Measurements from ENCODE around the gene MIEF2. TPM values are rescaled to one million over a fixed set of nuclear protein-coding genes. Genes with fewer than 3 reads are reported as not detected.
"Not testable (repeated sequence)": the region's sequence is repeated elsewhere in the genome, so short reads cannot be mapped to it uniquely, and the experiment has no call there.

The MIEF2 gene, protein sequence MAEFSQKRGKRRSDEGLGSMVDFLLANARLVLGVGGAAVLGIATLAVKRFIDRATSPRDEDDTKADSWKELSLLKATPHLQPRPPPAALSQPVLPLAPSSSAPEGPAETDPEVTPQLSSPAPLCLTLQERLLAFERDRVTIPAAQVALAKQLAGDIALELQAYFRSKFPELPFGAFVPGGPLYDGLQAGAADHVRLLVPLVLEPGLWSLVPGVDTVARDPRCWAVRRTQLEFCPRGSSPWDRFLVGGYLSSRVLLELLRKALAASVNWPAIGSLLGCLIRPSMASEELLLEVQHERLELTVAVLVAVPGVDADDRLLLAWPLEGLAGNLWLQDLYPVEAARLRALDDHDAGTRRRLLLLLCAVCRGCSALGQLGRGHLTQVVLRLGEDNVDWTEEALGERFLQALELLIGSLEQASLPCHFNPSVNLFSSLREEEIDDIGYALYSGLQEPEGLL
- 4.4 TPM for polyA plus RNA-seq (2013, experiment 1 of 2)
- 4.6 TPM for polyA plus RNA-seq (2013, experiment 2 of 2)

DNA sequence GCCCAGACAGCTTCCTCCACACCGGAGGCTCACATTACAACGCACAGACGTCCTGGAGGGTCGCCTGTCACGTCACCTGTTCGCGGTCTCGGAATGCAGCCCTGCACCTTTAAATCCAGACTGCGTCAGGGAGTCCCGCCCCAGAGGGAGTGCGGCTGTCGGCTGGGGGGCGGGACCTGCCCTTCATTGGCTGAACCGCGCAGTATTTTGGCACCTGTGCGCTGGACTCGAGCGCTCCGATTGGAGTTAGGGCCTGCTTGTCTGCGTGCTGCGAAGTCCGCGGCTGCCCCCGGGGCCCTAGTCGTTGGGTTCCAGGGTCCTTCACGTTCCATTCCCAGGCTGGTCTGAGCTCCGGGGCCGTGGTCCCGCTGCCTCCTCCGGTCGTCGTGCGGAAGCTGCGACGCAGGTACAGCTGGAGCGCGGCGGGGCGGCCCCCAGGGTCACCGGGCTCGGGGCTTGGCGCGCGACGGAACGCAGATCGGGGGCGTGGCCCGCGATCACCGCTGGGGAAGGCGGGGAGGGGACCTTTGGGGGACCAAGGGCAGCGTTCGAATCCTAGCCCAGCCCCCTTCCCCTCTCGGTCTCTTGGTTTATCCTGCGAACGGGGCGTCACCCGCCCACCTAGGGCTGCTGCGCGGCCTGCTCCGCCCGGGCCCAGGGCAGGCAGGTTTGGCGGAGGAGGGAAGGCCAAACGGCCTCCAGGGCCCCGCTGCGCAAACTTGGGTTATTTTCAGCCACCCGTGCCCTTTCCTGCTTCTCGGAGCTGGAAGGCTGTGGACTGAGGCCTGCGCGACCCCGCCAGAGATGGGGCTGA, at the start of gene MIEF2:
TSS of gene MIEF2 (plus strand) at position 331 of the 814 bp plus-strand sequence. CDS start 2,059 bp downstream, outside the sequence.
- Histone ChIP-seq H4K8ac (ENCODE audit: low read depth, low read length) (peak within 1 kb of the TSS; percentile 89), H3K18ac (ENCODE audit: low read length) (peak within 1 kb of the TSS; percentile 100), H2AK5ac (ENCODE audit: low read depth, low read length) (peak within 1 kb of the TSS; percentile 88), H3K27ac (replicated peaks; ENCODE audit: low read length) (peak within 1 kb of the TSS; percentile 99), H4K91ac (ENCODE audit: low read depth, low read length, poor library complexity) (no peak within 1 kb of the TSS), H2AFZ (ENCODE audit: low read length) (peak within 1 kb of the TSS; percentile 98), H3K79me1 (ENCODE audit: low read depth, low read length) (peaks cover 17% of the 10 kb centered on the region), H2BK5ac (ENCODE audit: low read length) (peak within 1 kb of the TSS; percentile 98), H3K9ac (ENCODE audit: low read depth, low read length, poor library complexity) (peak within 1 kb of the TSS; percentile 92), H3K4me3 (ENCODE audit: low read length in 2 of 2) (peak within 1 kb of the TSS; percentile 83 to 93), H3K4me1 (ENCODE audit: control insufficient read depth in 2 of 2, insufficient read depth in 1 of 2, low read depth in 1 of 2, low read length in 2 of 2) (peaks cover 12 to 21% of the 10 kb centered on the region in 2 donors), H3K36me3 (replicated peaks in 1 of 2; ENCODE audit: control insufficient read depth in 2 of 2, insufficient read depth in 2 of 2, low read length in 2 of 2) (peaks cover 27 to 41% of the 10 kb centered on the region in 2 donors), H3K27me3 (ENCODE audit: control insufficient read depth in 3 of 3, insufficient read depth in 3 of 3, low read depth in 1 of 3, low read length in 3 of 3) (peaks cover 0 to 2% (median 0%) of the 10 kb centered on the region in 3 experiments), H3K14ac (ENCODE audit: low read length) (peak within 1 kb of the TSS; percentile 97), H2BK15ac (ENCODE audit: low read length) (peak within 1 kb of the TSS; percentile 99), H2BK12ac (ENCODE audit: low read length) (peak within 1 kb of the TSS; percentile 90), H3K23ac (ENCODE audit: low read depth, low read length, poor library complexity) (peak within 1 kb of the TSS; percentile 99), H3K4ac (ENCODE audit: low read length) (no peak within 1 kb of the TSS), H3K4me2 (ENCODE audit: insufficient read depth, low read length, poor library complexity, severe bottlenecking) (peak within 1 kb of the TSS; percentile 87), H2BK120ac (ENCODE audit: low read depth, low read length) (peak within 1 kb of the TSS; percentile 72), H3K9me3 (replicated peaks in 1 of 2; ENCODE audit: control insufficient read depth in 2 of 2, insufficient read depth in 1 of 2, low read depth in 1 of 2, low read length in 2 of 2) (no peaks in the 10 kb centered on the region)
- WGBS, 2 donors (ENCODE audit: extremely low coverage in 2 of 2, insufficient read length in 2 of 2, insufficient replicate concordance in 1 of 2) = no CpG with 5 or more reads among the region's 72 CpGs
- DNase-seq (ENCODE audit: low spot score) = peak; percentile 91

DNA sequence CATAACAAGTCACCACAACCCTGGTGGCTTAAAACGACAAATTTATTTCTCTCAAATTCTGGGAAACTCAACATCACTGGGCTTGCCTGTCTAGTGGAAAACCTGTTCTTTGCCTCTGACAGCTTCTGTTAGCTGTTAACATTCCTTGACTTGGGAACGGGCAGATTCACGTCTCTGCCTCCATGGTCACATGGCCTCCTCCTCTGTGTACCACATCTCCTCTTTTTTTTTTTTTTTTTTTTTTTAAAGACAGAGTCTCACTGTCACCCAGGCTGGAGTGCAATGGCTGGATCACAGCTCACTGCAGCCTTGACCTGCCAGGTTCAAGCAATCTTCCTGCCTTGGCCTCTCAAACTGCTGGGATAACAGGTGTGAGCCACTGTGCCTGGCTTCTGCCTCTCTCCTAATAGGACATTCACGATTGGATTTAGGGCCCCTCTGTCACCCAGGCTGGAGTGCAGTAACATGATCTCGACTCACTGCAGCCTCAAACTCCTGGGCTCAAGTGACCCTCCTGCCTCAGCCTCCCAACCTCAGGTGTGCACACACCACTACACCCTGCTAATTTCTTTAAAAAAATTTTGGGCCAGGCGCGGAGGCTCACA, 46.7 kb upstream of the MIEF2 start:
- no peak overlapping the region for H3K27ac ChIP-seq (replicated peaks; ENCODE audit: low read length)
- H3K36me3 ChIP-seq (replicated peaks in 1 of 2; ENCODE audit: control insufficient read depth in 2 of 2, insufficient read depth in 2 of 2, low read length in 2 of 2) = peaks cover 10 to 20% of the 10 kb centered on the region in 2 donors
- H2BK5ac ChIP-seq (ENCODE audit: low read length) = no peak overlapping the region
- no CpG with 5 or more reads among the region's 7 CpGs for WGBS, 2 donors (ENCODE audit: extremely low coverage in 2 of 2, insufficient read length in 2 of 2, insufficient replicate concordance in 1 of 2)
- H2BK120ac ChIP-seq (ENCODE audit: low read depth, low read length) = no peak overlapping the region
- H3K4ac ChIP-seq (ENCODE audit: low read length) = no peak overlapping the region
- H3K9me3 ChIP-seq (replicated peaks in 1 of 2; ENCODE audit: control insufficient read depth in 2 of 2, insufficient read depth in 1 of 2, low read depth in 1 of 2, low read length in 2 of 2) = no peaks in the 10 kb centered on the region
- no peaks in the 10 kb centered on the region for H3K27me3 ChIP-seq (ENCODE audit: control insufficient read depth in 3 of 3, insufficient read depth in 3 of 3, low read depth in 1 of 3, low read length in 3 of 3)
- H3K79me1 ChIP-seq (ENCODE audit: low read depth, low read length) = no peaks in the 10 kb centered on the region
- no peak overlapping the region for H2AK5ac ChIP-seq (ENCODE audit: low read depth, low read length)
- no peak overlapping the region for H3K23ac ChIP-seq (ENCODE audit: low read depth, low read length, poor library complexity)
- H4K8ac ChIP-seq (ENCODE audit: low read depth, low read length) = no peak overlapping the region
- DNase-seq (ENCODE audit: low spot score) = no peak
- no peak overlapping the region for H3K14ac ChIP-seq (ENCODE audit: low read length)
- no peak overlapping the region for H3K4me3 ChIP-seq (ENCODE audit: low read length in 2 of 2)
- H4K91ac ChIP-seq (ENCODE audit: low read depth, low read length, poor library complexity) = no peak overlapping the region
- H3K18ac ChIP-seq (ENCODE audit: low read length) = no peak overlapping the region
- H3K4me2 ChIP-seq (ENCODE audit: insufficient read depth, low read length, poor library complexity, severe bottlenecking) = no peak overlapping the region
- H3K4me1 ChIP-seq (ENCODE audit: control insufficient read depth in 2 of 2, insufficient read depth in 1 of 2, low read depth in 1 of 2, low read length in 2 of 2) = peaks cover 3 to 4% of the 10 kb centered on the region in 2 donors
- no peak overlapping the region for H2AFZ ChIP-seq (ENCODE audit: low read length)
- H3K9ac ChIP-seq (ENCODE audit: low read depth, low read length, poor library complexity) = no peak overlapping the region
- no peak overlapping the region for H2BK15ac ChIP-seq (ENCODE audit: low read length)
- H2BK12ac ChIP-seq (ENCODE audit: low read length) = no peak overlapping the region

DNA sequence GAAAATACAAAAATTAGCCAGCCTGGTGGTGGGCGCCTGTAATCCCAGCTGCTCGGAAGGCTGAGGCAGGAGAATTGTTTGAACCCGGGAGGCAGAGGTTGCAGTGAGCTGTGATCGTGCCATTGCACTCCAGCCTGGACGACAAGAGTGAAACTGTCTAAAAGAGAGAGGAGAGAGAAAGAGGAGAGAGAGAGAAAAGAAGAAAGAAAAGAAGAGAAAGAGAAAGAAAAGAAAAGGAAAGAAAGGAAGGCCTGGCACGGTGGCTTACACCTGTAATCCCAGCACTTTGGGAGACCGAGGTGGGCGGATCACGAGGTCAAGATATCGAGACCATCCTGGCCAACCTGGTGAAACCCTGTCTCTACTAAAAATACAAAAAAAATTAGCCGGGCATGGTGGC, 43.6 kb upstream of the MIEF2 start:
- not testable (repeated sequence) for H2AK5ac ChIP-seq (ENCODE audit: low read depth, low read length); H2BK5ac ChIP-seq (ENCODE audit: low read length); DNase-seq (ENCODE audit: low spot score); H3K27me3 ChIP-seq (ENCODE audit: control insufficient read depth in 3 of 3, insufficient read depth in 3 of 3, low read depth in 1 of 3, low read length in 3 of 3); H3K9me3 ChIP-seq (replicated peaks in 1 of 2; ENCODE audit: control insufficient read depth in 2 of 2, insufficient read depth in 1 of 2, low read depth in 1 of 2, low read length in 2 of 2); H2BK15ac ChIP-seq (ENCODE audit: low read length); H3K4ac ChIP-seq (ENCODE audit: low read length); H2BK120ac ChIP-seq (ENCODE audit: low read depth, low read length); H3K14ac ChIP-seq (ENCODE audit: low read length); H3K27ac ChIP-seq (replicated peaks; ENCODE audit: low read length); H4K91ac ChIP-seq (ENCODE audit: low read depth, low read length, poor library complexity); H3K4me2 ChIP-seq (ENCODE audit: insufficient read depth, low read length, poor library complexity, severe bottlenecking); H3K4me1 ChIP-seq (ENCODE audit: control insufficient read depth in 2 of 2, insufficient read depth in 1 of 2, low read depth in 1 of 2, low read length in 2 of 2); H3K79me1 ChIP-seq (ENCODE audit: low read depth, low read length); H2AFZ ChIP-seq (ENCODE audit: low read length); H3K23ac ChIP-seq (ENCODE audit: low read depth, low read length, poor library complexity); H3K4me3 ChIP-seq (ENCODE audit: low read length in 2 of 2); H3K9ac ChIP-seq (ENCODE audit: low read depth, low read length, poor library complexity); H3K18ac ChIP-seq (ENCODE audit: low read length); H2BK12ac ChIP-seq (ENCODE audit: low read length); H4K8ac ChIP-seq (ENCODE audit: low read depth, low read length); H3K36me3 ChIP-seq (replicated peaks in 1 of 2; ENCODE audit: control insufficient read depth in 2 of 2, insufficient read depth in 2 of 2, low read length in 2 of 2)
- WGBS, 2 donors (ENCODE audit: extremely low coverage in 2 of 2, insufficient read length in 2 of 2, insufficient replicate concordance in 1 of 2) = no CpG with 5 or more reads among the region's 11 CpGs

Data from neuronal stem cell (in vitro differentiated cells).